ENCODE data around the gene GRIA1. TPM values are rescaled to one million over a fixed set of nuclear protein-coding genes. Genes with fewer than 3 reads are reported as not detected.

Gene GRIA1
- total and polyA plus RNA-seq, 2 of the 13 experiments (the other 11 are each of a cell fraction or from before 2014, with no cell fraction given), result not detected

- no peak for TF ChIP-seq THRA (CRISPR knock-in tag; IDR thresholded peaks at IDR 0.05; ENCODE audit: borderline replicate concordance)
- TF ChIP-seq HES4 (CRISPR knock-in tag; IDR thresholded peaks at IDR 0.05; ENCODE audit: borderline replicate concordance), result no peak
Observed at GRCh38 chr5:153632748-153633290, 142.3 kb downstream of the GRIA1 start (continued).

GRCh38 chr5:153636670-153637451, 146.4 kb downstream of the GRIA1 start:
- BruUV-seq (replicated peaks), result no TSS peak
- H3K27me3 ChIP-seq (ENCODE audit: control insufficient read depth in 1 of 2, insufficient read depth in 2 of 2, low read length in 2 of 2), result no peaks in the 10 kb centered on the region
- no peak overlapping the region for H3K4me3 ChIP-seq (replicated peaks in 1 of 3; ENCODE audit: insufficient read depth in 1 of 3, low read depth in 2 of 3, low read length in 3 of 3)
- H3K36me3 ChIP-seq (replicated peaks in 1 of 2; ENCODE audit: control insufficient read depth in 1 of 2, insufficient read depth in 2 of 2, low read length in 2 of 2), result no peaks in the 10 kb centered on the region
- H4K20me1 ChIP-seq (ENCODE audit: insufficient read depth, low read length), result no peaks in the 10 kb centered on the region
- DNase-seq (ENCODE audit: low spot score) (no peak), ATAC-seq (no peak), FAIRE-seq (no peak)
- CTCF ChIA-PET (ENCODE audit: low intra/inter-chr PET ratio, low total read pairs), result no interaction called here
- H3K9me3 ChIP-seq (ENCODE audit: low read length), result no peaks in the 10 kb centered on the region
- no peaks in the 10 kb centered on the region for H3K79me2 ChIP-seq (ENCODE audit: insufficient read depth, low read length)
- 19% methylated on average over 1 of the region's 1 CpG for WGBS (ENCODE audit: low lambda C conversion rate)
- TF ChIP-seq ZNF563 (CRISPR knock-in tag; IDR thresholded peaks at IDR 0.05) (no peak), ZNF703 (CRISPR knock-in tag; IDR thresholded peaks at IDR 0.05; ENCODE audit: borderline replicate concordance) (no peak), ZMAT5 (CRISPR knock-in tag; IDR thresholded peaks at IDR 0.05; ENCODE audit: borderline replicate concordance, low read depth) (no peak), JDP2 (CRISPR knock-in tag; IDR thresholded peaks at IDR 0.05; ENCODE audit: borderline replicate concordance) (no peak), ARID3A (IDR thresholded peaks at IDR 0.05; ENCODE audit: low read depth, low read length) (no peak), SP5 (CRISPR knock-in tag; IDR thresholded peaks at IDR 0.05; ENCODE audit: borderline replicate concordance, low read depth) (no peak), ZNF235 (CRISPR knock-in tag; IDR thresholded peaks at IDR 0.05; ENCODE audit: borderline replicate concordance) (no peak), ZNF275 (CRISPR knock-in tag; IDR thresholded peaks at IDR 0.05; ENCODE audit: borderline replicate concordance) (no peak), HNRNPL (IDR thresholded peaks at IDR 0.05; ENCODE audit: low read depth, low read length) (no peak), HOXA3 (CRISPR knock-in tag; IDR thresholded peaks at IDR 0.05) (no peak), BCL3 (CRISPR knock-in tag; IDR thresholded peaks at IDR 0.05) (no peak), KDM1A (CRISPR knock-in tag; IDR thresholded peaks at IDR 0.05) (no peak), HNRNPH1 (optimal IDR thresholded peaks at IDR 0.05; ENCODE audit: low read depth, low read length) (no peak), SMAD1 (CRISPR knock-in tag; IDR thresholded peaks at IDR 0.05; ENCODE audit: borderline replicate concordance, low read depth) (no peak)
- no peak overlapping the region for H3K4me2 ChIP-seq (ENCODE audit: low read depth, low read length)
- POLR2A ChIA-PET, result no interaction called here
- H3K9ac ChIP-seq (ENCODE audit: insufficient read depth, low read depth, low read length), result no peak overlapping the region
- no peak overlapping the region for H3K27ac ChIP-seq (ENCODE audit: extremely low read length, insufficient read depth, low read length)
- H3K4me1 ChIP-seq (ENCODE audit: insufficient read depth, low read length), result no peaks in the 10 kb centered on the region
- intact Hi-C loops (cut with micrococcal nuclease; ENCODE audit: unreplicated experiment), result no loop called here
- no peak overlapping the region for H2AFZ ChIP-seq (ENCODE audit: low read length)
- in situ Hi-C loops (cut with HindIII; ENCODE audit: extremely low pct_ligation_motif_present, low pct_unique_long_range_greater_than_20kb), result no loop called here
